Measurements from ENCODE around the gene ANGPT4. TPM values are rescaled to one million over a fixed set of nuclear protein-coding genes. Genes with fewer than 3 reads are reported as not detected.

ANGPT4 gene
- total and polyA plus RNA-seq, 3 experiments from 2014 or later = not detected

DNA sequence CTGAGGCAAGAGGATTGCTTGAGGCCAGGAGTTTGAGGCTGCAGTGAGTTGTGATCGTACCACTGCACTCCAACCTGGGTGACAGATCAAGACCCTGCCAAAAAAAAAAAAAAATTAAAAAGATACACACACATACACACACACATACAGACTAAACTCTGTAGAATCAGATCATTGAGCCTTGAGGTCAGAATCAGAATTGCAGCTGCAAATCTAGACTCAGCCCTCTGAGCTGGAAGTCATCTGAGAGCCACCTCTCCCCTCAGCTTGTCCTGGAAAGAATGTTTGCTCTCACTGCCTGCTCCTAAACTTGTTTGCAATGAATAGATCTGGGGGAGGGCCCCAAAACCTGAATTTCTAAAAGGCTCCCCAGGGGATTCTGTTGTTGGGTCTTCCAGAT, 41.4 kb upstream of the ANGPT4 start:
- H3K4me1 ChIP-seq (ENCODE audit: insufficient read depth, low read length) = no peaks in the 10 kb centered on the region
- CTCF ChIA-PET = interaction anchor here (1.0 to 8.9 kb wide), 6 partner anchors 8 to 158 kb away, joined by 4 to 186 read pairs (median 6); no protein-coding TSS in a partner anchor
- no peaks in the 10 kb centered on the region for H3K9me3 Mint-ChIP-seq
- no peaks in the 10 kb centered on the region for H3K36me3 Mint-ChIP-seq
- no peak overlapping the region for H3K4me3 Mint-ChIP-seq
- no peak overlapping the region for H3K4me3 ChIP-seq (ENCODE audit: low read length)
- POLR2A ChIA-PET = no interaction called here
- no peak for DNase-seq
- H3K4me1 Mint-ChIP-seq = peaks cover 0 to 4% (median 3%) of the 10 kb centered on the region in 3 donors
- H3K27ac Mint-ChIP-seq = no peak overlapping the region
- H3K9me3 ChIP-seq (ENCODE audit: low read length) = no peaks in the 10 kb centered on the region
- H3K27me3 ChIP-seq (ENCODE audit: insufficient read depth, low read length, poor library complexity, severe bottlenecking) = peaks cover 7% of the 10 kb centered on the region
- H3K36me3 ChIP-seq (ENCODE audit: insufficient read depth, low read length) = no peaks in the 10 kb centered on the region
- H3K27me3 Mint-ChIP-seq = peaks cover 27 to 62% of the 10 kb centered on the region in 2 donors
- H3K27ac ChIP-seq (ENCODE audit: low read depth, low read length) = no peak overlapping the region

DNA sequence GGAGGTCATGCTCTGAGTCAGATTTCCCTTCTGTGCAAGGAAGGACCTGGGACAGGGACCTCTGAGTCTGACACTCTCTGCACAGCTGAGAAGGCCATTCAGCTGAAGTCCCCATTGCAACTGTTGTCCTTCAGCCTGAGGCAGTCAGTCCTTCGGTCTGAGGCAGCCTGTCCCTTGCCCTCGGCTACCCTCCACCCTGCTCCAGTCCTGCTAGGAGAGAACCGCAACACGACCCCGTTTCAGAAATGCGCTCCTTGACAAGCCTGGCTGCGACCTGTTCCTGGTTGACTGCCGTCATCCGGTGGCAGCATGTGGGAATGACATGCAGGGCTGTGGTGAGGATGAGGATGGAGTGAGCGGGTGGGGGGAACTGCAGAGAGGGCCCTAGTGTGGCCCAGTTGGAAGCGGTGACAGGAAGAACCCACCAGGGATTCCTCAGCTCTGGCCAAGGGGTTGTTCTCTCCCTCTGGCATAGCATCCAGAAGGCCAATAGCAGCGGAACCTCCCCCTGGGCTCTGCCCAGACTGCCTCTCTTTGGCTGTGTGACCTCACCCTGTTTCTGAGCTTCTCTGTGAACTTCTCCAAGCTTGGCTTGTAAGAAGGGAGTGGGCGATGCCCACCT, 40.3 kb upstream of the ANGPT4 start:
- no peaks in the 10 kb centered on the region for H3K9me3 Mint-ChIP-seq
- no peaks in the 10 kb centered on the region for H3K36me3 Mint-ChIP-seq
- peaks cover 28 to 71% of the 10 kb centered on the region in 2 donors for H3K27me3 Mint-ChIP-seq
- Histone ChIP-seq H3K36me3 (ENCODE audit: insufficient read depth, low read length) (no peaks in the 10 kb centered on the region), H3K4me3 (ENCODE audit: low read length) (no peak overlapping the region), H3K9me3 (ENCODE audit: low read length) (no peaks in the 10 kb centered on the region), H3K27me3 (ENCODE audit: insufficient read depth, low read length, poor library complexity, severe bottlenecking) (peaks cover 7% of the 10 kb centered on the region), H3K27ac (ENCODE audit: low read depth, low read length) (no peak overlapping the region), H3K4me1 (ENCODE audit: insufficient read depth, low read length) (no peaks in the 10 kb centered on the region)
- ChIA-PET CTCF (interaction anchor here (0.7 to 8.9 kb wide), 28 partner anchors 9 to 821 kb away, joined by 3 to 186 read pairs (median 4); partner anchors contain the start of gene FAM110A), POLR2A (no interaction called here)
- H3K27ac Mint-ChIP-seq = no peak overlapping the region
- H3K4me3 Mint-ChIP-seq = no peak overlapping the region
- peak; percentile 53 to 79 (median 64) for DNase-seq
- peaks cover 0 to 4% (median 3%) of the 10 kb centered on the region in 3 donors for H3K4me1 Mint-ChIP-seq

DNA sequence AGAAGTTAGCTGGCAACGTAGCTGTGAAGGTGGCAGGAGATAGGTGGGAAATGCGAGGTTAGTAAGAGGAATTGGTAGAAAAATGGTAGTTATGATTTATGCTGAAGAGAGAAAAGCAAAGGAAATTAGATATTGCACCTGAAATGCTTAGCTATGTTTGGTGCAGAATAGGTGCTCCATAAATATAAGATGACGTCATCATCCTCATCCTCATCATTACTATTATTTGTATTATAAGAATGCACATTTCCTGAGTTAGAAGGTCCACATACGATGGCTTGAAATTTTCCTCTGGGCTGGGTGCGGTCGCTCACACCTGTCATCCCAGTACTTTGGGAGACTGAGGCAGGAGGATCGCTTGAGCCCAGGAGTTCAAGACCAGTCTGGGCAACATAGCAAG, 39.5 kb upstream of the ANGPT4 start:
- no peak overlapping the region for H3K4me3 ChIP-seq (ENCODE audit: low read length)
- Mint-ChIP-seq H3K27ac (peak overlapping the region in 1 of 8 donors; percentile 57), H3K9me3 (no peaks in the 10 kb centered on the region), H3K4me1 (peaks cover 0 to 4% (median 3%) of the 10 kb centered on the region in 3 donors), H3K36me3 (no peaks in the 10 kb centered on the region), H3K4me3 (no peak overlapping the region), H3K27me3 (peaks cover 26 to 66% of the 10 kb centered on the region in 2 donors)
- DNase-seq = no peak
- H3K27me3 ChIP-seq (ENCODE audit: insufficient read depth, low read length, poor library complexity, severe bottlenecking) = peaks cover 7% of the 10 kb centered on the region
- ChIA-PET POLR2A (no interaction called here), CTCF (interaction anchor here (0.7 to 8.9 kb wide), 23 partner anchors 9 to 257 kb away, joined by 3 to 186 read pairs (median 4); partner anchors contain the start of gene FAM110A)
- no peak overlapping the region for H3K27ac ChIP-seq (ENCODE audit: low read depth, low read length)
- no peaks in the 10 kb centered on the region for H3K9me3 ChIP-seq (ENCODE audit: low read length)
- no peaks in the 10 kb centered on the region for H3K36me3 ChIP-seq (ENCODE audit: insufficient read depth, low read length)
- H3K4me1 ChIP-seq (ENCODE audit: insufficient read depth, low read length) = no peaks in the 10 kb centered on the region

DNA sequence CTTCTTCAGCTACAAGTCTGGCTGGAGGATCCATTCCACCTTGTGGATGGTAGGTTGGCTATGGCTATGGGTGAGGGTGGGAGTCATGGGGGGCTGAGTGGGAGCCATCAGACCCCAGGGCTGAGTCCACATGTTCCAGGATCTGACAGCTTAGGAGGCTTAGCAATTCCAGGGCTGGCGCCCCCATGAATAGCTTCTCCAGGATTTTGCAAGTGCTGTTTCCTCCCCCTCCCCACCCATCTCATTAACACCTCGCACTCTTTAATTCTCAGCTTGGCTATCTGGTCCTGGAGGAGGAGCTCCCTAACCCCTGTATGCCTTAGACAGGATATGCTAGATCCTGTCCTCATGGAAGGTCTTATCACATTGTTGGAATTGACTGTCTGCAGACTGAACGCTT, 39.0 kb upstream of the ANGPT4 start:
- ChIA-PET POLR2A (no interaction called here), CTCF (interaction anchor here (1.0 to 8.9 kb wide), 13 partner anchors 8 to 258 kb away, joined by 3 to 186 read pairs (median 5); partner anchors contain the start of gene FAM110A)
- H3K9me3 ChIP-seq (ENCODE audit: low read length) = no peaks in the 10 kb centered on the region
- H3K27ac ChIP-seq (ENCODE audit: low read depth, low read length) = no peak overlapping the region
- H3K27me3 Mint-ChIP-seq = peaks cover 26 to 67% of the 10 kb centered on the region in 2 donors
- no peak overlapping the region for H3K4me3 Mint-ChIP-seq
- peaks cover 7% of the 10 kb centered on the region for H3K27me3 ChIP-seq (ENCODE audit: insufficient read depth, low read length, poor library complexity, severe bottlenecking)
- no peaks in the 10 kb centered on the region for H3K36me3 Mint-ChIP-seq
- peaks cover 0 to 4% (median 3%) of the 10 kb centered on the region in 3 donors for H3K4me1 Mint-ChIP-seq
- DNase-seq = no peak
- no peak overlapping the region for H3K4me3 ChIP-seq (ENCODE audit: low read length)
- no peaks in the 10 kb centered on the region for H3K4me1 ChIP-seq (ENCODE audit: insufficient read depth, low read length)
- H3K36me3 ChIP-seq (ENCODE audit: insufficient read depth, low read length) = no peaks in the 10 kb centered on the region
- no peaks in the 10 kb centered on the region for H3K9me3 Mint-ChIP-seq
- H3K27ac Mint-ChIP-seq = peak overlapping the region in 1 of 8 donors; percentile 57

DNA sequence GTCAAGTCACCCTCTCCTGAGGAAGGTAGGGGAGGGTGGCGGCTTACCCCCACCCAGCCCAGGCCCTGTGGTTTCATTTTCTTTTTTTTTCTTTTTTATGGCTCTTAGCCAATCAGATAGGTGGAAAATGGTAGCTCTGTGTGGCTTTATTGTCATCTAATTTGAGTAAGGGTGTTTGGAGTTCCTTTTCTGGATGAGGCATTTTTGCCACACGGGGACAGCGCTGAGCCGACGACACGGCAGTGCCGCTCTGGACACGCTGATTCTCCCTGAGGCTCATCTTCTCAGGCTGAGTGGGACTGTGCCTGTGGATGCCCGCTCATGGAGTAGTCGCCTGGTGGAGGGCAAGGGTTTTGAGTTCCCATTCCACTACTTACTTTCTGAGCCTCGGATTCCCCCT, 37.6 kb upstream of the ANGPT4 start:
- Mint-ChIP-seq H3K36me3 (no peaks in the 10 kb centered on the region), H3K27me3 (peaks cover 31 to 73% of the 10 kb centered on the region in 2 donors), H3K9me3 (no peaks in the 10 kb centered on the region), H3K27ac (no peak overlapping the region), H3K4me3 (no peak overlapping the region), H3K4me1 (peaks cover 0 to 4% (median 3%) of the 10 kb centered on the region in 3 donors)
- H3K4me3 ChIP-seq (ENCODE audit: low read length) = no peak overlapping the region
- POLR2A ChIA-PET = no interaction called here
- CTCF ChIA-PET = interaction anchor here (8.9 kb wide), 1 partner anchor 136 kb away, joined by 186 read pairs; no protein-coding TSS in a partner anchor
- DNase-seq = no peak
- no peaks in the 10 kb centered on the region for H3K36me3 ChIP-seq (ENCODE audit: insufficient read depth, low read length)
- no peaks in the 10 kb centered on the region for H3K4me1 ChIP-seq (ENCODE audit: insufficient read depth, low read length)
- peaks cover 7% of the 10 kb centered on the region for H3K27me3 ChIP-seq (ENCODE audit: insufficient read depth, low read length, poor library complexity, severe bottlenecking)
- no peaks in the 10 kb centered on the region for H3K9me3 ChIP-seq (ENCODE audit: low read length)
- no peak overlapping the region for H3K27ac ChIP-seq (ENCODE audit: low read depth, low read length)

DNA sequence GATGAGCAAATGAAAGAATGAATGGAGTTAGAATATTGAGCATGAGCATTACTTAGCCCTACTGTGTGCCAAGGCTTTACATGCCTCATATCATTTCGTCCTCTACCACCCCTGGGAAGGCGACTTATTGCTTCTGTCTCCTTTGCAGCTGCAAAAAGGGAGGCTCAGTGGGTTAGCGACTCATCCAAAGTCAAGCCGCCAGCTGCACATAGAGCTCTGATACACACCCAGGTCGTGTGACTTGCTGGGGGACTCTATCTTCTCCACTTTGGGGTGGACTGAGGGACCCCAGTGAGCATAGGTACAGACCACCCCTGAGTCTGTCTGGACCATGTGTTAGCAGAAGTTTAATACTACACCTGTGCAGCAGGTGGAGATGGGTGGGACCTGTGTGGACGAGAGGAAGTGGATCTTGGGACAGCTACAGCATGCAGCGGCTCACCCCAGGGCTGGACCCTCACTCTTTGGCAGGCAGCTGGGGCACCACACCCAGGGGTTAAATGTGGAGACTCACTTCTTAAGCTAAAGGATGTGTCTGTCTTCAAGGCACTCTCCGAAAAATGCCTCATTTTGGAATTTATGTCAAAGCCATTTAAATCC, 36.2 kb upstream of the ANGPT4 start:
- DNase-seq = no peak
- ChIA-PET POLR2A (no interaction called here), CTCF (interaction anchor here (8.9 kb wide), 1 partner anchor 135 kb away, joined by 186 read pairs; no protein-coding TSS in a partner anchor)
- Histone ChIP-seq H3K36me3 (ENCODE audit: insufficient read depth, low read length) (no peaks in the 10 kb centered on the region), H3K27me3 (ENCODE audit: insufficient read depth, low read length, poor library complexity, severe bottlenecking) (peaks cover 7% of the 10 kb centered on the region), H3K4me3 (ENCODE audit: low read length) (no peak overlapping the region), H3K4me1 (ENCODE audit: insufficient read depth, low read length) (no peaks in the 10 kb centered on the region), H3K27ac (ENCODE audit: low read depth, low read length) (no peak overlapping the region), H3K9me3 (ENCODE audit: low read length) (no peaks in the 10 kb centered on the region)
- H3K27ac Mint-ChIP-seq = no peak overlapping the region
- no peak overlapping the region for H3K4me3 Mint-ChIP-seq
- peaks cover 33 to 73% of the 10 kb centered on the region in 2 donors for H3K27me3 Mint-ChIP-seq
- no peaks in the 10 kb centered on the region for H3K36me3 Mint-ChIP-seq
- H3K9me3 Mint-ChIP-seq = no peaks in the 10 kb centered on the region
- H3K4me1 Mint-ChIP-seq = peaks cover 0 to 4% (median 3%) of the 10 kb centered on the region in 3 donors

DNA sequence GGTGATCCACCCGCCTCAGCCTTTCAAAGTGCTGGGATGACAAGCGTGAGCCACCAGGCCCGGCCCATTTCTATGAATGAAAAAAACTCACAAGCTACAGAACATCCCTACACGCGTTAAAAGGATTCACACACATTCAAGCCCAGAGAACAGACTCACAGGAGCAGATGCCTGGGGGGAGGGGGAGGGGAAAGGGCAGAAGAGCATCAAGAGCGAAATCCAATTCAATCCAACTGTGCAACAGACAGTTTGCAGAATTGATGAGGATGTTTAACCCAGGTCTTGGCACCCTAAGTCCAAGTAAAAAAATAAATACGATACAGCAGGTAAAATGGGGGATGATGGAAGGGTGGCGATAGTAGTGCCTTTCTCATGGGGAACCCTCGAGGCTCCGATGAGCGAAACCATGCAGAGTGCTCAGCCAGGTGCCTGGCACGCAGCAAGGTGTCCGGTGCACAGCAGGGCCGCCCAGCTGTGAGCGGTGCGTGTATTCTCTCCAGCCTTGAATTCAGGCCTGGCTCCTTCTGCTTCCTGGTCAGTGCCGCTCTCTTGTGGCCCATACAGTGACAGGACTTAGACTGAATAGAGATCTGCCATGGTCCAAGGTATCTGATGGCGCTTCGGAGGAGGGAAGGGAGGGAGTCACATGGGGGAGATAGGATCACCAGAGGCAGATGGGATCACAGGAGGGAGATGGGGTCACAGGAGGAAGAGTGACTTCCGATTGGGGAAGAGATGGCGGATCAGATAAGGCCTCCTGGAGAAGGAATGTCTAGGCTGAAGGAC, 35.4 kb upstream of the ANGPT4 start:
- ChIA-PET POLR2A (interaction anchor here (0.6 kb wide), 1 partner anchor 34 kb away, joined by 3 read pairs; no protein-coding TSS in a partner anchor), CTCF (interaction anchor here (8.9 kb wide), 1 partner anchor 134 kb away, joined by 186 read pairs; no protein-coding TSS in a partner anchor)
- no peaks in the 10 kb centered on the region for H3K36me3 ChIP-seq (ENCODE audit: insufficient read depth, low read length)
- no peaks in the 10 kb centered on the region for H3K4me1 ChIP-seq (ENCODE audit: insufficient read depth, low read length)
- H3K4me3 Mint-ChIP-seq = no peak overlapping the region
- H3K9me3 Mint-ChIP-seq = no peaks in the 10 kb centered on the region
- H3K9me3 ChIP-seq (ENCODE audit: low read length) = no peaks in the 10 kb centered on the region
- H3K27me3 ChIP-seq (ENCODE audit: insufficient read depth, low read length, poor library complexity, severe bottlenecking) = peaks cover 7% of the 10 kb centered on the region
- peaks cover 0 to 4% (median 3%) of the 10 kb centered on the region in 3 donors for H3K4me1 Mint-ChIP-seq
- H3K36me3 Mint-ChIP-seq = no peaks in the 10 kb centered on the region
- DNase-seq = no peak
- no peak overlapping the region for H3K27ac ChIP-seq (ENCODE audit: low read depth, low read length)
- H3K27ac Mint-ChIP-seq = no peak overlapping the region
- no peak overlapping the region for H3K4me3 ChIP-seq (ENCODE audit: low read length)
- H3K27me3 Mint-ChIP-seq = peaks cover 33 to 74% of the 10 kb centered on the region in 2 donors
